Stimulated activated CD4-positive, alpha-beta T cell treated with anti-CD3 and anti-CD28 coated beads, Interleukin-1b, Interleukin-23, amount 100 ng/mL, for 48 hours (primary cell): Measurements from ENCODE around the gene INTS1.
"Not testable (repeated sequence)": the region's sequence is repeated elsewhere in the genome, so short reads cannot be mapped to it uniquely, and the experiment has no call there.

ENCODE experiments used
- DNase-seq: peaks from one replicate; pipeline ENCODE4 v3.0.0-alpha.2; 2020

INTS1 gene

DNA sequence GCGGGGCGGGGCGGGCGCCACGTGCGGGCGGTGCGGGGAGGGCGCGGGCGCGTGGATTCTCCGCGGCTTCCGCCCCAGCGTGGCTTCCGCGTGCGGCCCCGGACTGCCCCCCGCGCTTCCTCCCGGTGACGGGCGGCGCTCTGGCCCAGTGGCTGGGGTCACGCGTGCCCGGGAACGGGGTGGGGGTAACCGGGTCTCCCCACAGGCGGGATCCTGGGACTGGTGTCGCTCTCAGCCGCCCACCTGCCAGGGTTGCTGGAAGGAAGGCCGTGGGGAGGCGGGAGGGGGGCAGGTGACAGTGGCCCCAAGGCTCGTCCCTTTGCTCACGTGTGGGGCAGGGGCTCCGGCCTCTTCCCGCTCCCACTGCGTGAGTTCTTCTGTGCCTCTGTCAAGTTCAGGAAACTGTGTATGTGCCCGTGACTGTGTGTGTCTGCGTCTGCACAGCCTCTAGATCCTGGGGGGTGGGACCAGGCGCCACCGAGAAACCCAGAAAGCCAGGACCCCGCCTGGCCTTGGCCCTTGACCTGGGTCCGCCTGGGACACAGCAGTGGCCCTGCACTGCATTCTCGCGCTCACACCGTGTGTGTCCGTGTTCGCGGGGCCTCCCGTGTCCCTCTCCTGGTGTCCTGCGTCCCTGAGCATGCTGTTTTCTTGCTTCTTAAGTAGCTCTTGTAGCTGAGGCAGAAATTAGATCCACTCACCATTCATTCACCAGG lies 27.2 kb upstream of the INTS1 start:
- DNase-seq: no peak

- DNase-seq: no peak
Observed at GRCh38 chr7:1530946-1531262, 26.7 kb upstream of the INTS1 start.

DNA sequence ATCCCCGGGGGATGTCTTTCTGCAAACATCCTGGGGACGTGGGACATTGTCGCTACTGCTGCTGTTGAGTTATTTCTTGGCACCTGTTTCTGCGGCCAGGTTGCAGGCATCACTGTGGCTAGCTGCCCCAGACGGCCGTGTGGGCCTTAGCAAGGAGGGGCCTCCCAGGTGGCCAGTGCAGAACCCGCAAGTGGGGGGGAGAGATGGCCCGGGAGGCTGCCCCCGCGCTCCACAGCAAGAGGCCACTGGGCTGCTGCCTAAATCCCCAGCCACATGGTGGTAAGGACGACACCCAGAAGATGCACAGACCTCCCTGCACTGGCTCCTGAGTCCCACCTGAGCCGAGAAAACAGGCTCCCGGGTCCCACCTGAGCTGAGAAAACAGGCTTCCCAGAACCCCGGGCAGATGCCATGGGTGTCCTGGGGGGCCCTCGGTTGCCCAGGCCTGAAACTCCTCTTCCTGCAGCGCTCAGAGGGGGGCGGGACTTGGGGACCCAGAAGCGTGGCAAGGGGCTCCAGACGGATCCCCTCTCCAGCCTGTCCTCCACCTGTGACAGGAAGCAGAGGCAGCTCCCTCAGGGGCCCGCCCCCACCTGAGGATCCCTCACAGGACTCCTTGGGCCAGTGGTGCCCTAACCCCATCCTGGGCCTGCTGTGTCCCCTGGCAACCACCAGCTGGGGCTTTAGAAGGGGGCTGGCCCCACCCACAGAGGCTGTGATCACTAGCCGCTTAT lies 25.4 kb upstream of the INTS1 start:
- no peak for DNase-seq

DNA sequence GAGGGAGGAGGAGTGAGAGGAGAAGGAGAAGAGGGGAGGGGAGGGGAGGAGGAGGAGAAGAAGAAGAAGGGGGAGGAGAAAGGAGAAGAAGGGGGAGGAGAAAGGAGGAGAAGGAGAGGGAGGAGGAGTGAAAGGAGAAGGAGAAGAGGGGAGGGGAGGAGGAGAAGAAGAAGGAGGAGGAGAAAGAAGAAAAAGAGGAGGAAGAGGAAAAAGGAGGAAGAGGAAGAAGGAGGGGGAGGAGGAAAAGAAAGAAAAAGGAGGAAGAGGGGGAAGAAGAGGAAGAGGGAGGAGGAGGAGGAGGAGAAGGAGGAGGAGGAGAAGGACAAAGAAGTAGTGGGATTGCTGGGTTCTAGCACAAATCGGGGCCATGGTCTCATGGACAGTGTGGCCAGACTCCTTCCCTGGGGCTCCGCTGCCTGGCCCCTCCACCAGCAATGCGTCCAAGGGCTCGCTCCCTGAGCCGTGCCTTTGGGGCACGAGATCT lies 22.1 kb upstream of the INTS1 start:
- DNase-seq: no peak

GRCh38 chr7:1525409-1525808 lies 21.2 kb upstream of the INTS1 start:
- DNase-seq: no peak

GRCh38 chr7:1523844-1524243 lies 19.7 kb upstream of the INTS1 start:
- no peak for DNase-seq

GRCh38 chr7:1523208-1523607 lies 19.0 kb upstream of the INTS1 start:
- DNase-seq: no peak

GRCh38 chr7:1521456-1521855 lies 17.3 kb upstream of the INTS1 start:
- DNase-seq: no peak

DNA sequence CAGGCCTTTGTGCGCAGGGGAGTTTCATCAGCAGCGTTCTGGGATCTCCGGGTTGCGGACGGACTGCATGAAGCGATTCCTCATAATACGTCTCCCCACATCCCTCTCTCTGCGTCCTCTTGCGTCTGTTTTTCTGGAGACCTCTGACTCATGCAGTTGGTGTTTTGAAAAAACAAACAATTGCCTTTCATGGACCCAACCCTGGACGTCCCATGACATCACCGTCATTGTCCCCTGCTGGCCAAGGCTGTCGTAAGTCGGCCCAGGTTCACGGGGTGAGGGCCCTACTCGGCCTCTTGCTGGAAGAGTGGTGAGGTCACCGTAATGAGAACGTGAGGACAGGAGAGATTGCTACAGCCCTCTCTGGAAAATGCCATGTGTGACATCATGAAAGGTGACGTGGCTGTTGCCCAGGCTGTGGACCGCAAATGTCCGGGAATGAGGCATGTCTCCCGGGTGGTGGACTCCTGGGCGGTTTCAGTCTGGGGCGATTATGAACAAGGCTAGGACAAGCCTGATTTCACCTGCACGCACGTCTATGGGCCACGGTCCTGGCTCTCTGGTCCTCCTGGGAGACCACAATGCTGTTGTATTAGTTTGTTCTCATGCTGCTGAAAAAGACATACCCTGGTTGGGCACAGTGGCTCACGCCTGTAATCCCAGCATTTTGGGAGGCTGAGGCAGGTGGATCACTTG lies 16.5 kb upstream of the INTS1 start:
- DNase-seq: no peak

- DNase-seq: not testable (repeated sequence)
Observed at GRCh38 chr7:1519322-1519922, 15.2 kb upstream of the INTS1 start.

DNA sequence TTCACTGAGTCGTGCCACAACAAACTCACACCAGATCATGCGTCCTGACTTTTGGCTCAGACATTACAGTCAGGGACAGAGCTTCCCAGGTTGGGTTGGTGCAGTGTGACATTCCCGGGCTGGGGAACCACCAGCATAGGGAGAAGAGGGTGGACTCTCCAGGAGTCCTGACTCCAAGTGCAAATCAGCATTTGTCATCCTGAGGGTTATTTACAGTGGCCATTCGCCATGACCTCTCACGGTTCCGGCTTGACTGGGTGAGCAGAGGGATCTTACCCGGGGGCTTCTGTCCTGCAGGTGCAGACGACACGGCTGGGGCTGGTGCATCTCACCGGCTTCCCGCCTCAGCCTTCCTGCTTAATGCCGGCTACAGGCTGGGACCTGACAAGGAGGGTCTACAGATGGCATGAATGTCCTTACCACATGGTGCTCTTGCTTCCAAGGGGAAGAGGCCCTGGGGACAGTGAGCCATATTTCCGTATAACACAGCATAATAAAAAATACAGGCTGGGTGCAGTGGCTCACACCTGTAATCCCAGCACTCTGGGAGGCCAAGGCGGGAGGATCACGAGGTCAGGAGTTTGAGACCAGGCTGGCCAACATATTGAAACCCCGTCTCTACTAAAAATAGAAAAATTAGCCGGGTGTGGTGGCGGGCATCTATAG lies 12.5 kb upstream of the INTS1 start:
- DNase-seq: no peak

GRCh38 chr7:1515509-1515967 lies 11.3 kb upstream of the INTS1 start:
- DNase-seq: not testable (repeated sequence)

GRCh38 chr7:1514995-1515401 lies 10.8 kb upstream of the INTS1 start:
- DNase-seq: no peak

- no peak for DNase-seq
Observed at GRCh38 chr7:1514407-1514806, 10.2 kb upstream of the INTS1 start.

GRCh38 chr7:1513657-1514095 lies 9.5 kb upstream of the INTS1 start:
- DNase-seq: no peak

DNA sequence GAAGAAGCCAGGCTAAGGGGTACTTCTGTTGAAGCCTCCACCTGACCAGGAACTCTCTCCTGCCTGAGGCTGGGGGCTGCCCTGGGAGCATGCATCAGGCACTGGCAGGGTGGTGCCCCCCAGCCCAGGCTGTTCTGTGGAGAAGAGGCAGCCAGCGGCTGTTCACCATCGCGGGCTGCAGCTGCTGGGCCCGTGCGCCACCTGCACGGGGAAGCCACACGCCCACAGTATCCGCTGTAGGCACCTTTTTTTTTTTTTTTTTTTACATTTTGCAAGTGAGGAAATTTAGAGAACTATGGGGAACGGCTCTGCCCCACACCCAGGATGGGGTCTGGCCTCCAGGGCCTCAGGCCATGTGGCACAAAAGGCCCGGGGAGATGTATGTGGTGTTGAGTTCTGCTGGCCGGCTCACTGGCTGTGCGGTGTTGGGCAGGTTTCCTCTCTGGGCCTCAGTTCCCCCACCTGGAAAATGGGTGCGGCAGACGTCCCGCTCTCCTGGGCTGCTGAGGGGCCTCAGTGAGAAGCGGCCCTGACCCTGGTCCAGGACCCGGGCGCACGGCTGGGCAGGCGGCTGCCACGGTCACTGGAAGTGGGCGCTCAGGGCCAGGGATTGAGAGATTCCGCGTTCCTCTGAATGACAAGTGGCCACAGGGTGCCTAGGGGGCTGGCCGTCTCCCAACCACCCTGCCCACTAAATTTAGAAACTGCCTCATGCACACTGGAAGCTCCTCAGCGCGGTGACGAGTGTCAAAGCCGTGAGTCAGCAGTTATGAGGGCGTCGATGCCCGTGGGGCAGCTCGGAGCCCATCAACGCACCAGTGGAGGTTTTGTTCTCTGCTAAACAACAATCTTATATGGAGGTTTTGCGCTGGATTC lies 8.8 kb upstream of the INTS1 start:
- DNase-seq: peak; percentile 58

GRCh38 chr7:1511444-1512422 lies 7.5 kb upstream of the INTS1 start:
- DNase-seq: no peak

- no peak for DNase-seq
Observed at GRCh38 chr7:1510780-1511154, 6.6 kb upstream of the INTS1 start.

DNA sequence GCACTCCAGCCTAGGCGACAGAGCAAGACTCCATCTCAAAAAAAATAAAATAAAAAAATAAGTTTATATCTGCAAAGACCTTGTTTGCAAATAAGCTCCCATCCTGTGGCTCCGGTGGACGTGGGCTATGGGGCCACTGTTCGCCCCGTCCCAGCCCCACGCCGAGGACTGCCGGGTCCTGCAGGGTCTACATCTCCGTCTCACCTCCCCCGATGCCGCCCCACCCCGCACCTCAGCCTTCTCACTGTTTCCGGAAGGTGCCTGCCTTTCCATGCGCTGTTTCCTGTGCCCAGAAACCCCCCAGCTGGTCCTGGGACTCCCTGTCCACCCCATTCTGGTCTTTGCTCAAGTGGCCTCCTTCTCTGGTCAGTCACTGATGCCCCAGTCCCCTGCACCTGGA lies 5.0 kb upstream of the INTS1 start:
- DNase-seq: no peak

DNA sequence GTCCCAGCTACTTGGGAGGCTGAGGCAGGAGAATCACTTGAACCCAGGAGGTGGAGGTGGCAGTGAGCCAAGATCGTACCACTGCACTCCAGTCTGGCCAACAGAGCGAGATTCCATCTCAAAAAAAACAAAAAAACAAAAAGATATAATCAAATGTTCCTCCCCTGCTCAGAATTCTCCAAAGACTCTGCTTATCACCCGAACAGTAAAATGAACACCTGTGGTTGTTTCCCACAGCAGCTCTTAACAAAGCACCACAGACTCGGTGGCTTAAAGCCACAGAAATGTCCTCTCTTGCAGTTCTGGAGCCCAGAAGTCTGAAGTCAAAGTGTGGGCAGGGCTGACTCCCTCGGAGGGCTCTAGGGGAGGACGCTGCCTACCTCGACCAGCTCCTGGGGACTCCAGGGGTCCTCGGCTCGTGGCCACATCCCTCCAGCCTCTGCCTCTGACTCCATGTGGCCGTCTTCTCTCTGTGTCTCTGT lies 4.1 kb upstream of the INTS1 start:
- no peak for DNase-seq
